OCI-LY3 (cell line): ENCODE measurements around the gene TOM1.

Source experiments
- H2AFZ ChIP-seq: fragments of 200-600, 300-600 bp; shearing (Covaris generic); 2 replicates; pipeline ENCODE4 v1.6.0; 2014; ENCODE audit warnings: antibody characterized with exemption, low read depth, low read length
- H3K27ac ChIP-seq: fragments of 200-600, 300-600 bp; sonication (generic); 2 replicates; pipeline ENCODE4 v1.5.1; 2014; ENCODE audit warnings: mild to moderate bottlenecking, low read length, moderate library complexity, mixed read lengths
- H3K27me3 ChIP-seq: fragments of 200-600, 300-600 bp; sonication (generic); 2 replicates; pipeline ENCODE4 v1.6.1; 2014; ENCODE audit warnings: low read depth, low read length, mixed read lengths
- H3K36me3 ChIP-seq: fragments of 200-600, 300-600 bp; sonication (generic); replicated peaks from 2 replicates; pipeline ENCODE3; 2014; ENCODE audit warnings: low read depth, low read length, mixed read lengths
- H3K4me1 ChIP-seq: fragments of 300-600, 200-600 bp; sonication (generic); 2 replicates; pipeline ENCODE4 v1.6.1; 2014; ENCODE audit warnings: low read length, mixed read lengths
- H3K4me2 ChIP-seq: fragments of 200-600, 300-600 bp; sonication (generic); 2 replicates; pipeline ENCODE4 v1.6.1; 2014; ENCODE audit warnings: low read length, mixed read lengths
- H3K4me3 ChIP-seq: fragments of 300-600, 200-600 bp; sonication (generic); 2 replicates; pipeline ENCODE4 v1.5.1; 2014; ENCODE audit warnings: antibody characterized with exemption, mild to moderate bottlenecking, low read length, moderate library complexity
- H3K79me2 ChIP-seq: fragments of 300-600, 200-600 bp; shearing (Covaris generic); 2 replicates; pipeline ENCODE4 v1.6.1; 2014; ENCODE audit warnings: mild to moderate bottlenecking, low read length, mixed read lengths
- H3K9ac ChIP-seq: fragments of 300-600, 200-600 bp; shearing (Covaris generic); 2 replicates; pipeline ENCODE4 v1.6.0; 2014; ENCODE audit warnings: mild to moderate bottlenecking, low read length, moderate library complexity
- H3K9me3 ChIP-seq: fragments of 200-600, 300-600 bp; shearing (Covaris generic); 2 replicates; pipeline ENCODE4 v1.6.1; 2014; ENCODE audit warnings: low read length, mixed read lengths; ENCODE audit not compliant: insufficient read depth
- H4K20me1 ChIP-seq: fragments of 200-600, 300-600 bp; sonication (generic); 2 replicates; pipeline ENCODE4 v1.6.1; 2016; ENCODE audit warnings: low read length, mixed read lengths; ENCODE audit not compliant: insufficient read depth
- CTCF ChIP-seq: fragments of 200-600, 300-600 bp; sonication (generic); IDR thresholded peaks from 2 replicates; pipeline ENCODE4 v1.5.1; 2014; ENCODE audit warnings: antibody characterized with exemption, low read length, low read depth
- EZH2phosphoT487 ChIP-seq: fragments of 200-600 bp; shearing (Covaris generic); IDR thresholded peaks from 2 replicates; pipeline ENCODE4 v1.6.1; 2018; ENCODE audit warnings: antibody characterized with exemption, mixed run types, low read depth

Gene TOM1

GRCh38 chr22:35317680-35318290 is 18.1 kb downstream of the TOM1 start:
- Histone ChIP-seq H3K36me3 (peaks cover 3% of the 10 kb centered on the region), H4K20me1 (no peaks in the 10 kb centered on the region), H3K4me3 (no peak overlapping the region), H3K27me3 (no peaks in the 10 kb centered on the region), H3K4me2 (no peak overlapping the region), H3K27ac (no peak overlapping the region), H2AFZ (no peak overlapping the region), H3K4me1 (peaks cover 9% of the 10 kb centered on the region), H3K79me2 (no peaks in the 10 kb centered on the region), H3K9ac (no peak overlapping the region), H3K9me3 (no peaks in the 10 kb centered on the region)
- TF ChIP-seq EZH2phosphoT487 (no peak), CTCF (no peak)

DNA sequence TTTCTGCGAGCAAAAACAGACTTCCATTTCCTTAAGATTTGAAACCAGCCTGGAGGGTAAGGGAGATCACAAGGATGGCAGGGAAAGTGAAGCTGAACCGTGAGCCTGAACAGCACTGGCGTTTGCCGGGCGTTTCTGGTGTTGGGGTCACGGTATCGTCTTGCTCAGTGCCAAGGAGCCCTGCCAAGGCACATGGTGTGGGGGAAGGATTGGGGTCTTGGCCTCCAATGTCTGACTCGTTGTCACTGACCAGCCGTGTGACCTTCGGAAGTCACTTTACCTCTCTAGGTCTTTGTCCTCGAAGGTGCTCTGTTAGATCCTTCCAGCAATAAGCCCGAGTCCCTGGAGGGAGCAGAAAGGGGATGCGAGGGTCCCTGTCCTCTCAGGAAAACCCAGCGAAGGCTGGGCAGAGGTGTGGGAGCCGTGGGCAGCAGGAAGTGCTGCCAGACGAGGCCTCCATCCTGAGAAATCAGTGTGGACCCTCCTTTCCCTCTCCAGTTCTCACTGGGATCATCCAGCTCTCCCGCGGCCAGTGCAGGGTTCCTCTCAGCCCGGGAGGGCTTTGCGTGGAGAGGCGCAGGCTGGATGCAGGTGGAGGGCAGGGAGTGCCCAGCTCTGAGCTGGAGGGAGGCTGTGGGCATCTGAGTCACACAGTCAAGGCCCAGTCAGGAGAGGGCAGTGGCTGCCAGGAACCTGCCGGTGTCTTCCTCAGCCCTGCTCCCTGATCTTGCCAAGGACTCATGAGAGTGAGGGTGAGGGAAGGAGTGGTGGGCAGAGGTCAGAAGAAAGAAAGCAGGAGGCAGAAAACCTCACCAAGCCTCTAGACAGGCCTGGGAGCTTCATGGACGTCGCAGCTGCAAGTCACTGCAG is 18.9 kb downstream of the TOM1 start:
- H2AFZ ChIP-seq = no peak overlapping the region
- no peak overlapping the region for H3K27ac ChIP-seq
- TF ChIP-seq EZH2phosphoT487 (no peak), CTCF (no peak)
- no peaks in the 10 kb centered on the region for H3K79me2 ChIP-seq
- H3K27me3 ChIP-seq = no peaks in the 10 kb centered on the region
- H3K4me2 ChIP-seq = no peak overlapping the region
- H4K20me1 ChIP-seq = no peaks in the 10 kb centered on the region
- H3K9ac ChIP-seq = no peak overlapping the region
- H3K36me3 ChIP-seq = peaks cover 6% of the 10 kb centered on the region
- H3K4me3 ChIP-seq = no peak overlapping the region
- no peaks in the 10 kb centered on the region for H3K9me3 ChIP-seq
- H3K4me1 ChIP-seq = peaks cover 4% of the 10 kb centered on the region; the same call in 1 of the 2 replicates

- no peak overlapping the region for H2AFZ ChIP-seq
- no peak overlapping the region for H3K27ac ChIP-seq
- peaks cover 11% of the 10 kb centered on the region for H3K36me3 ChIP-seq
Observed at GRCh38 chr22:35319244-35319985, 19.7 kb downstream of the TOM1 start.

More at GRCh38 chr22:35319244-35319985, 19.7 kb downstream of the TOM1 start:
- Histone ChIP-seq H3K79me2 (no peaks in the 10 kb centered on the region), H3K9me3 (no peaks in the 10 kb centered on the region), H3K4me1 (no peaks in the 10 kb centered on the region), H3K27me3 (no peaks in the 10 kb centered on the region), H4K20me1 (no peaks in the 10 kb centered on the region), H3K4me3 (no peak overlapping the region), H3K4me2 (no peak overlapping the region), H3K9ac (no peak overlapping the region)
- TF ChIP-seq CTCF (no peak), EZH2phosphoT487 (no peak)
